Body of pancreas (tissue), 4 donors: ENCODE data around the gene KCNE4.

Source experiments
- CTCF ChIP-seq, 7 experiments: fragments of 450-650 bp in 4 of 7; fragments of 200-600 bp in 3 of 7; sonication (generic) in 3 of 7; IDR thresholded peaks; one replicate each; pipeline ENCODE4 v1.5.1; 2016 to 2019; ENCODE audit warnings: antibody characterized with exemption in 7 of 7
- POLR2A ChIP-seq, 3 donors: fragments of 450-650 bp; IDR thresholded peaks; one replicate each; pipeline ENCODE4 v1.6.1; 2016; ENCODE audit warnings: antibody characterized with exemption in 3 of 3, mild to moderate bottlenecking in 2 of 3

- TF ChIP-seq POLR2A (IDR thresholded peaks at IDR 0.05) (peak in 1 of 3 donors; percentile 17), CTCF (IDR thresholded peaks at IDR 0.05) (peak in 1 of 7 experiments; percentile 25)
Observed at GRCh38 chr2:223100061-223100511, 48.1 kb downstream of the KCNE4 start.
